ENCODE measurements around the gene F10.
"Not testable (repeated sequence)": the region's sequence is repeated elsewhere in the genome, so short reads cannot be mapped to it uniquely, and the experiment has no call there.

Gene F10

DNA sequence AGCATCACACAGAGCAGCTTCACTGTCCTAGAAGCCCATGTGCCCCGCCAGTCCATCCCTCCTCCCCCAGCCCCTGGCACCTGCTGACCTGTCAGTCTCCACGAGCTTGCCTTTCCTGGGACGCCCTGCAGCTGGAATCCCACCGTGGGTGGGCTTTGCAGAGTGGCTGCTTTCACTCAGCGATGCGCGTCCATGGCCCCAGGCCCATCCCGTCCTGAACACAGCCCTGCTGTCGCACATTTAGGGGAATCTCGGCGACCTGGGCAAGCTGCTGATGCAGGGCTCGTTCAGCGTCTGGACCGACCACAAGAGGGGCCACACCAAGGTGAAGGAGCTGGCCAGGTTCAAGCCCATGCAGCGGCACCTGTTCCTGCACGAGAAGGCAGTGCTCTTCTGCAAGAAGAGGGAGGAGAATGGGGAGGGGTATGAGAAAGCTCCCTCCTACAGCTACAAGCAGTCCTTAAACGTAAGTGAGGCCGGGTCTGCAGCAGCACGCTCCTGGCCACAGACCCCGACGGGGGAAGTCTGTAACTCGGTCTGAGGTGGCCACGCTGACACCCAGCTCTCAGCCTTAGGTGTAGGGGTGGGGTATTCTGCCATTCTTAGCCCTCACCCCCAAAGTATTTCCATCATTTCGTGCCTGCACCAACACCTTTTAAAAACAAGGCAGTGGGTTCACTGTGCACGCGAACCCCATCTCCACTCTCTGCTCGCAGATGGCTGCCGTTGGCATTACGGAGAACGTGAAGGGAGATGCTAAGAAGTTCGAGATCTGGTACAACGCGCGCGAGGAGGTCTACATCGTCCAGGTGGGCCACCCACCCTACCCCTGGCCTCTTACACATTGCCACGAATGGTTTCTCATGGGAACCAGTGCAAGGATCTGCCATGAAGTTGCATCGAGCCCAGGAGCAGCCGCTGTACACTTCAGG is 35.3 kb upstream of the F10 start:
- no peak for DNase-seq

DNA sequence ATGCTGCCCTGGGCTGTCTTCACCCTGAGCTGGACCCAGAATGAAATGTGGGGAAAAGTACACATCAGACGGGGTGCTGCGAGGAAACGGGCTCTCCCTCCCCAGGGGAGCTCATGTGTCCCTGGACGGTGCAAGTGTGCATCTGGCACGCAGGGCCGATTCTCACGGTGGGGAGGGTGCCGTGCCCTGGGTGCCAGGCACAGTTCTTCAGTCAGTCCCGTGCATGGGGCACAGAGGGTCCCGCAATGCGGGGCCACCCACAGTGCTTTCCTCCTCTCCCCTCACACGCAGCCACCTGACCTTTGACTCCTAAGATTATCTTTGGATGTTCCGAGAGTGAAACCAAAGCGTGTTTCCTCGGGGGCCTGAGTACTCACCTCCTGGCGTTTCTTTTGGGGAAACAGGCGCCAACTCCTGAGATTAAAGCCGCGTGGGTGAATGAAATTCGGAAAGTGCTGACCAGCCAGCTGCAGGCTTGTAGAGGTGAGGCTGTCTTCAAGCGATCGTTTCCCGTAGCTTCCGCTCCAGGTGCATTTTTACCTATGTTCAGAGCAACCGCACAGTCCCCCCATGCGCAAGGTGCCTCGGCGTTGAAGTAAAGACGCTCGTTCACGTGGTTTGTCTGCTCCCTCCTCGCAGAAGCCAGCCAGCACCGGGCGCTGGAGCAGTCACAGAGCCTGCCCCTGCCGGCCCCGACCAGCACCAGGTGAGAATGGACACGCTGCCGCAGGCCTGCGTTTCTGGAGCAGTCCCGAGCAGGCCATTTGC is 34.5 kb upstream of the F10 start:
- no peak for DNase-seq

DNA sequence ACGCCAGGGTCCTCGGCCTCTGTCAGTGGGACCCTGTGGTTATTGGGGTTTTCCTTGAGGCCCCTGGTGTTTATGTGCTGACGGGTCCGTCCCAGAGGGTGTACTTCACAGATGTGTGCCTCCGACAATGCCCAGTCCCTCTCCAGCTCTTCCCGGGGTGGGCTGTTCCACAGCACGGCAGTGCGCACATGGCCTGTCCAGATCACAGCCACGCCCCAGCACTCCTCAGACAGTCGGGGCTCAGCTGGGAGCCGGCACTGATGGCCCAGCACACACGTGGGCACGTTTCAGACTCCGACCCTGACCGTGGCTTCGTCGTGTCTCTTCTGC is 33.9 kb upstream of the F10 start:
- no peak for DNase-seq

DNA sequence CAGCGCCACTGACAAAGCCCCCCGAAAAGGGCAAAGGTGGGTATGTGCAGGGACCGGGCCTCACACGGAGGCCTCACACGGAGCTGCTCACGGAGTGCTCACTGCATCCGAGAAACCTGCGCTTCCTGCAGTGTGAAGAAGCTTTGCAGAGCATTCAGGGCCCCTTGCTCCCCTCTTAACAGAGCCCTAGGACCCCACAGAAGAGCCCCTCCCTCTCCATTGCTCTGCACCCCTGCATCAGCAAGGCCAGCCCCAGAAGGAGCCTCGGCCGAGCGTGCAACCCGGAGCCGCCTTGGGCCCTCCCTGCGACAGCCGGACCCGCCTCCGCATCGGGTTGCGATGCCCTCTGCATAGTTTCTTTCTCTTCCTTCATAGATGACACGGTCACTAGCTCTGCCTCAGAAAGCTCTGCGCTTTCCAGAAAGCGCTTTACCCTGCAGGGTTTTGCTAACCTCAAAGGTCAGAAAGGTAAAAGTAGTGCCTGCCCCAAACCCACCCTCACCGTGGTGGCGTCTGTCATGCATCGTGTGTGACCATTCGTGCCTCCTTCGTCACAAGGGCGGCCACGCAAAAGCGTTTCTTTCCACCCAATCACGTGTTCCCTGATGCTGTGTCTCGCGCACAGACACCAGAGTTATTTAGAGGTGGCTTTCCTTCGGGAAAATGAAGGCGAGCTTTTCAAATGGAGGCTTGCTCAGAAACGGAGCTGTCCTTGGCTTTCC is 32.7 kb upstream of the F10 start:
- DNase-seq = no peak

DNA sequence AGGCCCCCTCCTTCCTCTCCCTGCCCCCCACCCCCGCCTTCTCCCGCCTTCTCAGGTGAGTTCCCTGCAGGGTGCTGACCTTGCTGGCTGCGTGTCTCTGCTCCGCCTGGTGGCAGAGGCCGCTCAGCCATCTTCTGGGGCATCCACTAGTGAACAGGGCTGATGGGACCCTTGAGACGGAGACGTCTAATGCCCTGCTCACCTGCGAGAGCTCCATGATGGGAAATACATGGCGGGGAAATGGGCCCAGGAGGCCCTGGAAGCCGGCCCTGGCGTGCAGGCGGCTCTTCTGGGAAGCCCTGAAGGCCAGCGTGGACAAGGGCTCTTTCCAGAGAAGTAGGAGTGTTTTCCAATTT is 32.2 kb upstream of the F10 start:
- DNase-seq = no peak

DNA sequence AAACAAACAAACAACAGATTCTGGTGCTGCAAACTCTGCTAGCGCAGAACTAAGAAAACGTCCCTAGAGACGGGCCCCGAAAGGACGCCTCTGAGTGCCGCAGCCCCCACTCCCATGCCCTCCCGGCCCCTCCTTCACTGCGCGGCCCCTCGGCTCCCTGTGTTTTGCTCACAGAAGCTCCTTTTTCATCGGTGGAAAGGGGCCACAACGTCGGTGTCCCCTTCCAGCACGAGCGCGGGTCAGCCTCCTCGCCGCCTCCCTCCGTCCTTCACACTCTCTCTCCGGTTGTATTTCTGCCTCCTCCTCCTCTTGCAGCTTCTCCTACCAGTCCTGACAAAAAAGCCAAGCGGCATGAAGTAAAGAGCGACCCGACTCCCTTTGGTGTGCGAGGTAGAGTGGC is 31.8 kb upstream of the F10 start:
- DNase-seq = no peak

DNA sequence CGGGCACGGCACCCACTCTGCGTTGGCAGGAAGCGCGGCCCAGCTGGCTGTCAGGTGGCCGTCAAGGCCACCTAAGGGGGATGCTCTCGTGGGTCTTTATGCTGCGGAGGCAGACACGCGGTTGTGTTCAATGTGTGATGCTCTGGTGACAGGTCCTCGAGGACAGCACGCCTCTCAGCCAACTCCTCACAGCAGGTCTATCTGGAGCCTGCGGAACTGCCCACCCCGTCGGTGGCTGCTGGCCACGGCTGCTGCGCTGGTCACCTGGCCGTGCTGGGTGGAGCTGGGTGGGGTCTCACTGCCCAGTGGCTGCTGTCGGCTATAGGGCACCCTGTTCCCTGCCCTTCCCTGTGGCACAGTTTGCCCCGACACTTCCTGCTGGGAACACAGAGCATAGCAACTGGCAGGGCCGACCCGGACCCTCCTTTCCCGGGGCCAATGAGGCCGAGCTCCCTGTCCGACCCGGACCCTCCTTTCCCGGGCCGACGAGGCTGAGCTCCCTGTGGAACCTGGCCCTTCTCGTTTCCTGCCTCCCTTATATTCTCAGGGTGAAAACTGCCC is 31.3 kb upstream of the F10 start:
- no peak for DNase-seq

DNA sequence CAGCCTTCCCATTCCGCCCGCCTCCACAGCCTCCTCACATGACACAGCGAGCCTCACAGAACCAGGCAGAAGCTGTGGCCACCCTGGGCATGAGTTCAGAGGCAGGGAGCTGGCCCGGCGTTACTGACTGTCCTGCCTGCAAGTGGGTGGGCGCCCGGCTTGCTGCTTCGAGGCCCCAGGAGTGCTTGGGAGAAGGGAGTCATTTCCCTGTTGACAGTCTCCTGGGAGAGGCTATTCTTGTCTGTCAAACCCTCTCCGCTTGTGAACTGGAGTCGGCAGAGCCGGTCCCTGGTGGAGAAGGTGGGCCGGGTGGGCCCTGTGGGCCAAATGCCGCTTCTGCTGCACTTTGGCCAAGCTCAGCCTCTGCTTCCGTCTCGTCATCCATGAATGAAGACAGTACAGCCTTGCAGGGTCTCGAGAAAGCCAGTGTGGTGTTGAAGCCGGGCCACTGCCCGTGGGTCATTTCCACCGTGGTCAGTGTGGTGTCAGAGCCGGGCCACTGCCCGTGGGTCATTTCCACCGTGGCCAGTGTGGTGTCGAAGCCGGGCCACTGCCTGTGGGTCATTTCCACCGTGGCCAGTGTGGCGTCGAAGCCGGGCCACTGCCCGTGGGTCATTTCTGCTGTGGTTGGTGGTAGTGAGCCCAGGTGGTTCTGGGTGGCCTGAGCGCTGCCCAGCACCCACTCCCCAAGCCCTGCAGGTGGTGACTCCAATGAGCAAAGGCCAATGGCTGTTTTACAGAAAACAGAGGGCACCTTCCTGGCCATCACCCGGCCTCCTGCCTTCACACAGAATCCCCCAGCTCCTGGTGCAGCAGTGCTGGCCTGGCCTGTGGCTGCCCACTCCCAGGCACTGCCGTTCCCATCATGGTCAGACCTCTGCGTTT is 30.5 kb upstream of the F10 start:
- no peak for DNase-seq

DNA sequence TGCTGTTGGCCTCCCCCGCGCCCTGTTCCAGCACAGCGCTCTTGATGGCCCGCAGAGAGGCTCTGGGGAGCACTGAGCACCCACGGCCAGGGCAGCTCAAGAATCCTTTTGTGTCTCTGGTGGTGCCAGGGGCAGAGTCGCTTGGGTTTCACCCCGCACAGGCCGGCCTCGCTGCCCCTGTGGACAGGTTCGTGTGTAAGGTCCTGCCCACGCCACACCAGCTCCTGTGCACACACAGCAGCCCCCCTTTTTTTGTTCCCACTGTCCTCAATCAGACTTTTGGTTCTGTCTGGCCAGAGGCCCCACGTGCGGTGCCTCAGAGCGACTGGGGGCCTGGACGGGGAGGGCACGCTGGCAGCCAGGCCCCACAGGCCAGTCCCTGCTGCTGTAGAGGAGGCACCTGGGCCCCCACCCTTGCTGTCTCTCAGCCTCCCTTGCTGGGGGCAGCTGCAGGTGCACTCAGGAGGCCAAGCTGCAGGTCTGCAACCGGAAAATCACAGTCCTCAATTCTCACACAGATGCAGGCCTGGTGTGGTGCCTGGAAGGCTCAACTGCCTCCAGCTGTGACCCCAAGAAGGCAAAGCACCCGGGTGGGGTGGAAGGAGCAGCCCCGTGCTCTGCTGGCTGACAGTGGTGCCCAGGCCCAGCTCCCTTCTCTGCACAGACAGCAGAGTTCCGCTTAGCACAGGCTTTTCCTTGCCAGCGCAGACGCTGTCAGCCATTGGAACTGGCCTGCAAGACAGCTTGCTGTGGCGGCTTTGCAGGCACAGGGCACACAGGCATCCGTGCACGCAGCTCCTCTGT is 29.6 kb upstream of the F10 start:
- DNase-seq = no peak

DNA sequence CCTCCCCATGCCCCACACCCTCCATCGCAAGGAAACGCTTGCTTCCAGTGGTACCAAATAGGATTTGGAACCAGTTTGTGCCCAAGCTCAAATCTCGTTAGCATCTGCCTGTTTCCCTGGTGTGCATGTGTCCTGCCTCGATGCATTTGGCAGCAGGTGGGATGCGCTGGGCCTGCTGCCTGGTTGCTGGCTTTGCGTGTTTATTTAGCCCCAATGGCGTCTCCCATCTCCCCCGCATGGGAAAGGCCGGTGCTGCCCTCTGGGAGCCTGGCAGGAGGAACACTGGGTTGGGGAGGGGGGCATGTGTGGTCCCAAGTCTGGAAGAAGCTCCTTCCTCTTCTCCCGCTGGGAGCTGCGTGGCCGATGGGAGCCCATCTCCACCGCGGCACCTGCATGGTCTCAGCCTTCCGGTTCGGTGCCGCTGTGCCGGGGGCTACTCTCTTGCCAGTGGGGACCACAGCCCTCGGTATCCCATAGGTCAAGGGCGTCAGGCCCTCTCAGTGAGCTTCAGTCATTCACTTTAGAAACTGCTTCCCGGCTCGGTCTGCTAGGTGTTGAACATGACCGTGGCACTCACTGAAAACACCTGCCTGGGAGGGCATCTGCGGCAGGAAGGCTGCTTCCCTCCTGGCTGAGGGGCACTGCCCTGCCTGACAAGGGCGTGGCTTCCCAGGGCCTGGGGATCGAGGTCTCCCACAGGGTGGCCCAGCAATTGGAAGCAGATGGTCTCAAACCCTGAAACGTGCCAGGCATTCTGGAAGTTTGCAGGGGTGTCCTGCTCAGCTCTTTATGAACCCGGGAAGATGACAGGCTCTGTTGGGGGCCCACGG is 28.8 kb upstream of the F10 start:
- no peak for DNase-seq

DNA sequence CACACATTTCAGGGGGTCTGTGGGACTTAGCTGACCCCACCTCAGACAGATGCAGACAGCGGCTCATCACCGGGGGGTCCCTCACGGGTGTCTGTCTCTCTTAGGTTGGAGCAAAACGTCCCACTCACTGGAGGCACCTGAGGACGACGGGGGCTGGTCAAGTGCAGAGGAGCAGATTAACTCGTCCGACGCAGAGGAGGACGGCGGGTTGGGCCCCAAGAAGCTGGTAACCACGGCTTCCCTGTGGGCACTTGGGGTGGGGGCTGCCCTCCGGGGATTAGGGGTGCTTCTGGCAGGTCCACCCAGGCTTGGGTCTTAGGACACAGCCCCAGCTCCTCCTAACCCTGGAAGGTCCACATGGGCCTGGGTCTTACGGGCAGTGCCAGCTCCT is 28.2 kb upstream of the F10 start:
- no peak for DNase-seq

DNA sequence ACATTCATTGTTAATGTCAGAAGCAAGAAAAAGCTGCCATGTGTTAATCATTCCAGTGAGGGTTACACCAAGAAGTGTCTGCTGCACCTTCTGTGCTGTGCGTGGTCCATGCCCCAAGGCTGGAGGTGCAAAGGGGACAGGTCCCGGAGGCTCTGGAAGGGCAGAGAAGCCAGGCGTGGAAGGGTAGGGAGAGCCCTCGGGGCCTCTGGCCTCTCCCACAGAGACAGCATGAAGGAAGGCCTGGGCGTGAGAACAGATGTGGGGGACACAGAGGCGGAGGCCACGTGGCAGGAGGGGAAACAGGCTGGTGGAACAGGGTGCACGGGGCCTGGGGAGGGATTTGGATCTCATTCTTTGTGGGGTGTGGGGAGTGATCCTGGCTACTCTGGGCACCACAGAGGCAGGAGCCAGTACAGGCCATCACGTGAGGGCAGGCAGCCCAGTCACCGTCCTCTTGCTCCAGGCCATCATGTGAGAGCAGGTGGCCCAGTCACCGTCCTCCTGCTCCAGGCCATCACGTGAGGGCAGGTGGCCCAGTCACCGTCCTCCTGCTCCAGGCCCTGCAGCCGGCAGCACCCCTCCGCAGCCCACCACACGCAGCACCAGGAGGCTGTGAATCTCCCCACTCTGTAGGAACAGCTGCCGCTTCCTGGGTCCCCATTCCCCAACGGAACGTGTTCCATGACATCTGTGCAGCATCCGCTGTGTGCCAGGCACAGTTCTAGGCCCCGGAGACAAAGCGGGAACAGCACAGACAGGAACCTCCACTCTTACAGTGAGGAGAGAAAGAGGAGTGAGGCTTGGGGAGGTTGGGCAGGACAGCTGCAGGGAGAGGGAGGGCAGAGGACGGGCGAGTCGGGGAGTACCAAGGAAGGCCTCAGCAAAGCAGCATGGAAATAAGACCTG is 27.2 kb upstream of the F10 start:
- DNase-seq = no peak

DNA sequence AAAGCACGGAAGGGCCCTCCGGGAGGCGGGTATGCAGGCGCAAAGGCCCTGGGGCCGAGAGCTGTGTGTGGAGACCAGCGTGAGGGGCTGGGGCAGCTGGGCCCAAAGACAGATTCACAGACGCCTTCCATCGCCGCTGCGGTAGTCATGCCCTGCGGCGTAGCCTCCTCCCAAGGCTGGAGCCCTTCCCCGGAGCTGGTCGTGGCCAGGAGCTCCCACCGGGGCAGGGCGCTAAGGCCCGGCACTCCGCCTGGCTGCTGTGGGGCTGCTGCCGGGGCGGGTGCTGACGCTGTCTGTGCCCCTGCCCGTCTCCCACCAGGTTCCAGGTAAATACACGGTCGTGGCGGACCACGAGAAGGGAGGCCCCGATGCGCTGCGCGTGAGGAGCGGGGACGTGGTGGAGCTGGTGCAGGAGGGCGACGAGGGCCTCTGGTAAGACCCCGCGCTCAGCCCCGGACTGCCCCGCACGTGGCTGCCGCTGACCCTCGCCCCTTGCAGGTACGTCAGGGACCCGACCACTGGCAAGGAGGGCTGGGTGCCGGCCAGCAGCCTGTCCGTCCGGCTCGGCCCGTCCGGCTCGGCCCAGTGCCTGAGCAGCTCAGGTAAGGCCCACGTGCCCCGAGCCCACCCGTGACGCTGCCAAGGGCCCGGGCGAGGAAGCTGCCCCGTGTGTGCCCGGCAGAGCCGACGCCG is 26.4 kb upstream of the F10 start:
- no peak for DNase-seq

DNA sequence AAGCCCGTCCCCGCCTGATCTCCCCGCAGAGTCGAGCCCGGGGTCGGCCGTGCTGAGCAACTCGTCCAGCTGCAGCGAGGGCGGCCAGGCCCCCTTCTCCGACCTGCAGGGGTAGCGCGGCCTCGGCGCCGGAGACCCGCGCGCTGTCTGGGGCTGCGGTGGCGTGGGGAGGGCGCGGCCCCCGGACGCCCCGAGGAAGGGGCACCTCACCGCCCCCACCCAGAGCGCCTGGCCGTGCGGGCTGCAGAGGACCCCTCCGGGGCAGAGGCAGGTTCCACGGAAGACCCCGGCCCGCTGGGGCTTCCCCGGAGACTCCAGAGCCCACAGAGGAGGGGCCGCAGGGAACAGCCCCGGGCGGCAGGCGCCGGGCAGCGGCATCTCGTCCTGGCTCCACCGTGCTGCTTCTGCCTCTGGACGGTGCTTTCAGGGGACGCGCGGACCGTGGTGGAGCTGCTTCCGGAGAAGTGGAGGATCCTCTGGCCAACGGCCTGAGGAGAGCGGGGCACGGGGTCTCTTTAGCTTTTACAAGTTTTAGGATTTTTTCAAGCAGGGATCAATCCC is 25.8 kb upstream of the F10 start:
- no peak for DNase-seq

DNA sequence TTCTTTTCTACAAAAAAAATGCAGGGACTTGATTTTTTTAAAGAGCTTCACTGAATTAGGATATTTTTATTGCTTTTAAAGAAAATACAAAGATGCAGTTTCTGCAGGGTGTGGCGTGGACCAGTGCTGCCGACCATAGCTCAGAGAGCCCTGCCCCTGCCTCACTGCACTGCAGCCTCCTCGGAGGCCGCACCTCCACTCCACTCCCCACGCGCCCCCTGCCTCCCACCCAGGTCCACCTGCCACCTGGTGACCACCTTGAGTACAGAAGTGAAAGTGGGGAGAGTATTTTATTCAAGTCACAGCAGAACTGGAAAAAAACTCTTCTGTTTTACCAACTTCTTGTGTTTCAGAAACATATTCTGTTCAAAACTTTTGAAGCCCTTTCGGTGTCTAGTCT is 24.9 kb upstream of the F10 start:
- no peak for DNase-seq

DNA sequence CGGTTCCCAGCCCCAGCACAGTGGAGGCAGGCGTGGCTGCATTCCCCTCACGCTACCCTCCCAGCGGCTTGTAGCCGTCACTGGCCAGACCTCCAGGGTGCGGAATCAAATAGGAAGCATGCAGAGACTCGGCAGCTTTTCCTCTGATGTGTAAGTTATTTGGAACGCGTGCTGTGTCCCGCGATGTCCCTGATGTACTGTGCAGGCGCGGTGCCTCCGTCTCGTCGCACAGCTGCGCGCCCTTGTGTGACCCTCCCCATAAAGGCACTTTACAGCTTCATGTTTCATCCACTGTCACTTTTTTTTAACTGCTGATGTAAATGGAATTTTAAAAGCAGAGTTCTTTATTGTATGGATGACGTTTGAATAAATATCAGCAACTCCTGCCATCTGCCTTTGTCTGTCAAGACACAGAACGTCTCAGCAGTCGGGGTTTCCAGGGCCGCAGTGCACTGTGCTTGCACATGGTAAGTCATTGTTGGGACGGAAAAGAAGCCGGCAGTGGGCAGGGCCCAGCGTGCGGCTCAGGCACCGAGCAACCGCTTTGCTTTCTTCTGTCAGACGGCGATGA is 24.4 kb upstream of the F10 start:
- no peak for DNase-seq

DNA sequence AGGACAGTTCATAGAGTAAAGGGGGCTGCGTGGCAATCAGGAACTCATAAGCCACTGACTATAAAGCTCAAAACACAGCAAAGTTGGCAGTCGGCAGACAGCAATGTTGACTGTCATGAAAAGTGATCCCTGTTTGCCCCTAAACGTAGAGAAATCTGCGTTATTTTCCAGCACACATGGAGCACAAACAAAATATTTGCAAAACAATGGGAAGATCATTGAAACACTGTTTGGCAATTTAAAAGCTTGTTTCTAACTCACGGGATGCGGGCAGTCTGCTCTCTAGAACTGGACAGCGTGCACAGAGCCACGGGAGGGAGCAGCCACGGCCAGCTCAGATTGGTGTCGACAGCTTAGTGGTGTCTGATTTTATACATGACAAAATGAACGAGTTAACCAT is 23.5 kb upstream of the F10 start:
- no peak for DNase-seq

DNA sequence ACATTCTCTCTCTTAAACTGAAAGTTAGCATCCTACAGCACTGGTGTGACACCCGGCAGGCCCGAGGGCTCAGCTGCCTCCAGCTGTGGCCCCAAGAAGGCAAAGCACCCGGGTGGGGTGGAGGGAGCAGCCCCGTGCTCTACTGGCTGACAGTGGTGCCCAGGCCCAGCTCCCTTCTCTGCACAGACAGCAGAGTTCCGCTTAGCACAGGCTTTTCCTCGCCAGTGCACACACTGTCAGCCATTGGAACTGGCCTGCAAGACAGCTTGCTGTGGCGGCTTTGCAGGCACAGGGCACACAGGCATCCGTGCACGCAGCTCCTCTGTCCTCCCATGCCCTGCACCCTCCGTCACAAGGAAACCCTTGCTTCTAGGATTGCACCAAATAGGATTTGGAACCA is 20.3 kb upstream of the F10 start:
- DNase-seq = not testable (repeated sequence)
